Endometrium (tissue), 2 donors: Measurements from ENCODE around the gene CRB1.

Experiments used
- FAIRE-seq: peaks from 2 replicates; lab custom pipeline; 2012; peaks lifted over from hg19 to GRCh38; lab: Jason Lieb, UNC
- donor health status: control.
- donor health status: control.

The CRB1 gene

GRCh38 chr1:197351821-197352440 is 83.9 kb downstream of the CRB1 start:
- FAIRE-seq: no peak

- FAIRE-seq: no peak
These were observed 87.4 kb downstream of the CRB1 start for GRCh38 chr1:197355248-197355995.

GRCh38 chr1:197356723-197357533 is 88.9 kb downstream of the CRB1 start:
- FAIRE-seq: no peak

- FAIRE-seq: no peak
These were observed 90.9 kb downstream of the CRB1 start for GRCh38 chr1:197358959-197359358.

- FAIRE-seq: no peak
These were observed 92.0 kb downstream of the CRB1 start for GRCh38 chr1:197360068-197360467.

- FAIRE-seq: no peak
These were observed 94.8 kb downstream of the CRB1 start for GRCh38 chr1:197362871-197363270.

- no peak for FAIRE-seq
These were observed 95.8 kb downstream of the CRB1 start for GRCh38 chr1:197363855-197364254.

GRCh38 chr1:197366996-197367395 is 98.9 kb downstream of the CRB1 start:
- no peak for FAIRE-seq

- no peak for FAIRE-seq
These were observed 99.6 kb downstream of the CRB1 start for GRCh38 chr1:197367627-197368026.

GRCh38 chr1:197374428-197374827 is 106.4 kb downstream of the CRB1 start:
- FAIRE-seq: no peak

GRCh38 chr1:197384471-197384870 is 116.4 kb downstream of the CRB1 start:
- no peak for FAIRE-seq

- FAIRE-seq: no peak
These were observed 120.7 kb downstream of the CRB1 start for GRCh38 chr1:197388801-197389200.

GRCh38 chr1:197390856-197391255 is 122.8 kb downstream of the CRB1 start:
- FAIRE-seq: no peak

- FAIRE-seq: no peak
These were observed 123.5 kb downstream of the CRB1 start for GRCh38 chr1:197391303-197392226.

GRCh38 chr1:197392541-197392940 is 124.5 kb downstream of the CRB1 start:
- FAIRE-seq: no peak

GRCh38 chr1:197393105-197393504 is 125.1 kb downstream of the CRB1 start:
- FAIRE-seq: no peak

- FAIRE-seq: no peak
These were observed 125.7 kb downstream of the CRB1 start for GRCh38 chr1:197393772-197394171.

- FAIRE-seq: no peak
These were observed 127.0 kb downstream of the CRB1 start for GRCh38 chr1:197394831-197395608.

- FAIRE-seq: no peak
These were observed 129.8 kb downstream of the CRB1 start for GRCh38 chr1:197397895-197398294.

- no peak for FAIRE-seq
These were observed 131.9 kb downstream of the CRB1 start for GRCh38 chr1:197399755-197400521.
